Fibroblast of lung (primary cell): ENCODE results near the gene PIN4. TPM values are rescaled to one million over a fixed set of nuclear protein-coding genes. Genes with fewer than 3 reads are reported as not detected.
A peak's percentile ranks its signal among the peaks of the same experiment; 100 is the strongest.

ENCODE experiments used
- DNase-seq, 2 donors: peaks; one replicate each; pipeline versions ENCODE4 v3.0.0 to v3.0.0-alpha.2; 2010; ENCODE audit warnings: low read depth in 2 of 2
- H2AFZ ChIP-seq: 2 replicates; pipeline ENCODE4 v1.5.1; 2012; ENCODE audit warnings: low read length, control low read depth, inconsistent platforms
- H3K27ac ChIP-seq: 2 replicates; pipeline ENCODE4 v1.5.1; 2011; ENCODE audit warnings: low read length, control low read depth; ENCODE audit not compliant: insufficient read depth
- H3K27me3 ChIP-seq: 2 replicates; pipeline ENCODE4 v1.5.1; 2011; ENCODE audit warnings: mild to moderate bottlenecking, low read length; ENCODE audit not compliant: control insufficient read depth, insufficient read depth
- H3K36me3 ChIP-seq: 2 replicates; pipeline ENCODE4 v1.5.1; 2011; ENCODE audit warnings: low read length; ENCODE audit not compliant: control insufficient read depth, insufficient read depth
- H3K4me1 ChIP-seq: 2 replicates; pipeline ENCODE4 v1.5.1; 2011; ENCODE audit warnings: low read length; ENCODE audit not compliant: control insufficient read depth, insufficient read depth; ENCODE audit errors: extremely low read depth
- H3K4me2 ChIP-seq: 2 replicates; pipeline ENCODE4 v1.5.1; 2011; ENCODE audit warnings: low read length, control low read depth; ENCODE audit not compliant: insufficient read depth; ENCODE audit errors: extremely low read depth
- H3K4me3 ChIP-seq, 4 experiments: fragments of 200-600 bp in 1 of 4; sonication (generic) in 1 of 4; replicated peaks in 1 of 4; 2 replicates each; pipeline ENCODE4 v1.5.1; 2011 to 2016; ENCODE audit warnings: low read length in 4 of 4, low read depth in 3 of 4, mild to moderate bottlenecking in 3 of 4, control low read depth in 2 of 4, inconsistent platforms in 1 of 4, mixed read lengths in 1 of 4; ENCODE audit not compliant: insufficient read depth in 1 of 4; ENCODE audit errors: control extremely low read depth in 1 of 4
- H3K79me2 ChIP-seq: 2 replicates; pipeline ENCODE4 v1.5.1; 2012; ENCODE audit warnings: mild to moderate bottlenecking, low read length, inconsistent platforms; ENCODE audit not compliant: control insufficient read depth, insufficient read depth
- H3K9ac ChIP-seq: 2 replicates; pipeline ENCODE4 v1.5.1; 2011; ENCODE audit warnings: mild to moderate bottlenecking, low read length, control low read depth; ENCODE audit not compliant: insufficient read depth
- H3K9me3 ChIP-seq: 2 replicates; pipeline ENCODE4 v1.5.1; 2012; ENCODE audit warnings: low read depth, low read length; ENCODE audit not compliant: control insufficient read depth, insufficient read depth
- H4K20me1 ChIP-seq: 2 replicates; pipeline ENCODE4 v1.5.1; 2011; ENCODE audit warnings: low read length; ENCODE audit not compliant: control insufficient read depth, insufficient read depth; ENCODE audit errors: extremely low read depth
- CTCF ChIP-seq, 2 donors: IDR thresholded peaks in 1 of 2; conservative IDR thresholded peaks in 1 of 2; 1 replicate in 1 of 2; 2 replicates in 1 of 2; pipeline ENCODE4 v1.5.1; 2011 to 2012; ENCODE audit warnings: low read length in 2 of 2, control low read depth in 1 of 2, inconsistent platforms in 1 of 2, low read depth in 1 of 2, mild to moderate bottlenecking in 1 of 2
- EZH2 ChIP-seq: IDR thresholded peaks from 2 replicates; pipeline ENCODE4 v1.5.1; 2012; ENCODE audit warnings: low read length, control low read depth, mild to moderate bottlenecking; ENCODE audit errors: missing control alignments
- polyA plus RNA-seq, 2 donors: library from polyadenylated mRNA; depleted of rRNA in 1 of 2; stranded (reverse) in 1 of 2; unstranded in 1 of 2; fragments of >200 nt; gene quantifications; 2 replicates each; pipeline ENCODE4 v1.2.1, GENCODE V29; 2011 to 2012; ENCODE audit warnings: missing spikeins in 1 of 2
- total RNA-seq: library from RNA; depleted of rRNA; stranded (reverse); fragments of >200 nt; gene quantifications from 2 replicates; pipeline ENCODE4 v1.2.1, GENCODE V29; 2014

PIN4 gene
- total and polyA plus RNA-seq, 2 donors (not counting 1 experiment from before 2014, with no cell fraction given): 5.1 to 22.0 TPM

GRCh38 chrX:72201836-72202536 lies 20.4 kb downstream of the PIN4 start:
- H4K20me1 ChIP-seq: no peaks in the 10 kb centered on the region
- no peaks in the 10 kb centered on the region for H3K9me3 ChIP-seq
- peak overlapping the region; percentile 81 for H3K27ac ChIP-seq
- H3K9ac ChIP-seq: peak overlapping the region; percentile 23
- H3K27me3 ChIP-seq: no peaks in the 10 kb centered on the region
- no peak overlapping the region for H2AFZ ChIP-seq
- no peak for TF ChIP-seq CTCF (conservative IDR thresholded peaks at IDR 0.05 in 1 of 2, IDR thresholded peaks at IDR 0.05 in 1 of 2; ENCODE audit: low read depth in 1 of 2, low read length in 2 of 2)
- no peak for TF ChIP-seq EZH2
- DNase-seq: peak; percentile 76 to 90
- H3K4me3 ChIP-seq: no peak overlapping the region
- H3K79me2 ChIP-seq: no peaks in the 10 kb centered on the region
- H3K4me2 ChIP-seq: no peak overlapping the region
- H3K4me1 ChIP-seq: peaks cover 4% of the 10 kb centered on the region
- no peaks in the 10 kb centered on the region for H3K36me3 ChIP-seq

- no peak overlapping the region for H3K4me3 ChIP-seq
- H3K4me2 ChIP-seq: no peak overlapping the region
- H3K9me3 ChIP-seq: no peaks in the 10 kb centered on the region
- peak overlapping the region; percentile 81 for H3K27ac ChIP-seq
- H3K79me2 ChIP-seq: no peaks in the 10 kb centered on the region
- H4K20me1 ChIP-seq: no peaks in the 10 kb centered on the region
- no peaks in the 10 kb centered on the region for H3K27me3 ChIP-seq
- TF ChIP-seq EZH2: no peak
- no peak for TF ChIP-seq CTCF (conservative IDR thresholded peaks at IDR 0.05 in 1 of 2, IDR thresholded peaks at IDR 0.05 in 1 of 2; ENCODE audit: low read depth in 1 of 2, low read length in 2 of 2)
- no peak overlapping the region for H2AFZ ChIP-seq
- H3K9ac ChIP-seq: no peak overlapping the region
- peaks cover 4% of the 10 kb centered on the region for H3K4me1 ChIP-seq
- H3K36me3 ChIP-seq: no peaks in the 10 kb centered on the region
- DNase-seq: no peak
Observed at GRCh38 chrX:72202792-72203401, 21.3 kb downstream of the PIN4 start.

- Histone ChIP-seq H3K36me3 (no peaks in the 10 kb centered on the region), H3K4me1 (peaks cover 4% of the 10 kb centered on the region), H4K20me1 (no peaks in the 10 kb centered on the region), H3K9me3 (no peaks in the 10 kb centered on the region), H2AFZ (no peak overlapping the region), H3K27ac (no peak overlapping the region), H3K27me3 (no peaks in the 10 kb centered on the region), H3K4me3 (no peak overlapping the region), H3K9ac (no peak overlapping the region), H3K79me2 (no peaks in the 10 kb centered on the region), H3K4me2 (no peak overlapping the region)
- no peak for DNase-seq
- no peak for TF ChIP-seq CTCF (conservative IDR thresholded peaks at IDR 0.05 in 1 of 2, IDR thresholded peaks at IDR 0.05 in 1 of 2; ENCODE audit: low read depth in 1 of 2, low read length in 2 of 2)
- TF ChIP-seq EZH2: no peak
Observed at GRCh38 chrX:72203421-72203820, 21.9 kb downstream of the PIN4 start.
